AG09319 (cell line): ENCODE measurements around the gene RELN.

Experiments used
- DNase-seq: peaks from one replicate; pipeline ENCODE4 v3.0.0-alpha.2; 2010; ENCODE audit warnings: low read depth; ENCODE audit errors: extremely low read depth
- CTCF ChIP-seq: IDR thresholded peaks from 2 replicates; pipeline ENCODE4 v1.5.1; 2011; ENCODE audit warnings: low read depth, mild to moderate bottlenecking, inconsistent platforms, low read length, moderate library complexity

RELN gene

GRCh38 chr7:103854611-103855010 lies 134.8 kb downstream of the RELN start:
- TF ChIP-seq CTCF: no peak
- DNase-seq: no peak

- TF ChIP-seq CTCF: no peak
- no peak for DNase-seq
Observed at GRCh38 chr7:103851357-103851756, 138.1 kb downstream of the RELN start.

- DNase-seq: no peak
Observed at GRCh38 chr7:103843689-103844480, 145.6 kb downstream of the RELN start.

GRCh38 chr7:103833401-103833800 lies 156.1 kb downstream of the RELN start:
- TF ChIP-seq CTCF: no peak
- no peak for DNase-seq

More at GRCh38 chr7:103843689-103844480, 145.6 kb downstream of the RELN start:
- no peak for TF ChIP-seq CTCF

- TF ChIP-seq CTCF: no peak
- no peak for DNase-seq
Observed at GRCh38 chr7:103832438-103832837, 157.0 kb downstream of the RELN start.

- no peak for DNase-seq
- no peak for TF ChIP-seq CTCF
Observed at GRCh38 chr7:103824251-103824650, 165.2 kb downstream of the RELN start.

GRCh38 chr7:103823084-103823483 lies 166.4 kb downstream of the RELN start:
- no peak for TF ChIP-seq CTCF
- no peak for DNase-seq
